ENCODE data around the gene SLC39A11.
"Not testable (repeated sequence)": the region's sequence is repeated elsewhere in the genome, so short reads cannot be mapped to it uniquely, and the experiment has no call there.

Gene SLC39A11

GRCh38 chr17:73105431-73105830, 12.9 kb upstream of the SLC39A11 start:
- DNase-seq, result no peak

- DNase-seq, result no peak
These were observed 12.0 kb upstream of the SLC39A11 start for GRCh38 chr17:73104450-73104849.

- no peak for DNase-seq
These were observed 11.3 kb upstream of the SLC39A11 start for GRCh38 chr17:73103641-73104335.

GRCh38 chr17:73101031-73101430, 8.5 kb upstream of the SLC39A11 start:
- no peak for DNase-seq

- no peak for DNase-seq
These were observed 7.9 kb upstream of the SLC39A11 start for GRCh38 chr17:73100363-73100762.

GRCh38 chr17:73099511-73099910, 7.0 kb upstream of the SLC39A11 start:
- DNase-seq, result no peak

GRCh38 chr17:73098919-73099318, 6.4 kb upstream of the SLC39A11 start:
- DNase-seq, result no peak

GRCh38 chr17:73097973-73098765, 5.7 kb upstream of the SLC39A11 start:
- DNase-seq, result not testable (repeated sequence)

GRCh38 chr17:73096866-73097265, 4.4 kb upstream of the SLC39A11 start:
- no peak for DNase-seq

- DNase-seq, result no peak
These were observed 3.7 kb upstream of the SLC39A11 start for GRCh38 chr17:73096211-73096610.

GRCh38 chr17:73093286-73093685, 798 bp upstream of the SLC39A11 start:
- no peak for DNase-seq

GRCh38 chr17:73091770-73092522, 542 bp downstream of the SLC39A11 start:
- DNase-seq, result peak; percentile 22

- DNase-seq, result no peak
These were observed 1.1 kb downstream of the SLC39A11 start for GRCh38 chr17:73091410-73091769.

- DNase-seq, result no peak
These were observed 1.9 kb downstream of the SLC39A11 start for GRCh38 chr17:73090396-73091202.

- no peak for DNase-seq
These were observed 2.9 kb downstream of the SLC39A11 start for GRCh38 chr17:73089322-73090317.

- DNase-seq, result no peak
These were observed 3.9 kb downstream of the SLC39A11 start for GRCh38 chr17:73088561-73088960.

- no peak for DNase-seq
These were observed 9.1 kb downstream of the SLC39A11 start for GRCh38 chr17:73083432-73083831.

GRCh38 chr17:73074566-73074965, 17.9 kb downstream of the SLC39A11 start:
- DNase-seq, result no peak

GRCh38 chr17:73072219-73072962, 20.1 kb downstream of the SLC39A11 start:
- DNase-seq, result no peak

- DNase-seq, result peak; percentile 56
These were observed 21.2 kb downstream of the SLC39A11 start for GRCh38 chr17:73071066-73071999.
